Coronary artery (tissue), 2 donors: ENCODE data around the gene ZER1.

ENCODE experiments used
- DNase-seq: peaks from one replicate; pipeline ENCODE4 v3.0.0-alpha.2; 2017; ENCODE audit warnings: low spot score
- H3K27ac ChIP-seq, 2 donors: fragments of 200-600 bp; sonication (generic); one replicate each; pipeline ENCODE4 v1.5.1; 2016 to 2019
- H3K4me3 ChIP-seq: fragments of 200-600 bp; sonication (generic); 2 replicates; pipeline ENCODE4 v1.5.1; 2016; ENCODE audit warnings: mild to moderate bottlenecking, moderate library complexity
- TF ChIP-seq, protein P1 (sequence below): fragments of 200-600 bp; sonication (generic); IDR thresholded peaks from one replicate; pipeline ENCODE4 v1.5.1; 2019; ENCODE audit warnings: antibody characterized with exemption

Gene ZER1

GRCh38 chr9:128810873-128811272, 39.1 kb upstream of the ZER1 start:
- TF ChIP-seq, protein P1, sequence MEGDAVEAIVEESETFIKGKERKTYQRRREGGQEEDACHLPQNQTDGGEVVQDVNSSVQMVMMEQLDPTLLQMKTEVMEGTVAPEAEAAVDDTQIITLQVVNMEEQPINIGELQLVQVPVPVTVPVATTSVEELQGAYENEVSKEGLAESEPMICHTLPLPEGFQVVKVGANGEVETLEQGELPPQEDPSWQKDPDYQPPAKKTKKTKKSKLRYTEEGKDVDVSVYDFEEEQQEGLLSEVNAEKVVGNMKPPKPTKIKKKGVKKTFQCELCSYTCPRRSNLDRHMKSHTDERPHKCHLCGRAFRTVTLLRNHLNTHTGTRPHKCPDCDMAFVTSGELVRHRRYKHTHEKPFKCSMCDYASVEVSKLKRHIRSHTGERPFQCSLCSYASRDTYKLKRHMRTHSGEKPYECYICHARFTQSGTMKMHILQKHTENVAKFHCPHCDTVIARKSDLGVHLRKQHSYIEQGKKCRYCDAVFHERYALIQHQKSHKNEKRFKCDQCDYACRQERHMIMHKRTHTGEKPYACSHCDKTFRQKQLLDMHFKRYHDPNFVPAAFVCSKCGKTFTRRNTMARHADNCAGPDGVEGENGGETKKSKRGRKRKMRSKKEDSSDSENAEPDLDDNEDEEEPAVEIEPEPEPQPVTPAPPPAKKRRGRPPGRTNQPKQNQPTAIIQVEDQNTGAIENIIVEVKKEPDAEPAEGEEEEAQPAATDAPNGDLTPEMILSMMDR, result no peak
- Histone ChIP-seq H3K4me3 (no peak overlapping the region), H3K27ac (no peak overlapping the region)
- DNase-seq, result no peak

GRCh38 chr9:128809831-128810230, 38.1 kb upstream of the ZER1 start:
- no peak overlapping the region for H3K4me3 ChIP-seq
- TF ChIP-seq, protein P1, result no peak
- DNase-seq, result no peak
- no peak overlapping the region for H3K27ac ChIP-seq

DNA sequence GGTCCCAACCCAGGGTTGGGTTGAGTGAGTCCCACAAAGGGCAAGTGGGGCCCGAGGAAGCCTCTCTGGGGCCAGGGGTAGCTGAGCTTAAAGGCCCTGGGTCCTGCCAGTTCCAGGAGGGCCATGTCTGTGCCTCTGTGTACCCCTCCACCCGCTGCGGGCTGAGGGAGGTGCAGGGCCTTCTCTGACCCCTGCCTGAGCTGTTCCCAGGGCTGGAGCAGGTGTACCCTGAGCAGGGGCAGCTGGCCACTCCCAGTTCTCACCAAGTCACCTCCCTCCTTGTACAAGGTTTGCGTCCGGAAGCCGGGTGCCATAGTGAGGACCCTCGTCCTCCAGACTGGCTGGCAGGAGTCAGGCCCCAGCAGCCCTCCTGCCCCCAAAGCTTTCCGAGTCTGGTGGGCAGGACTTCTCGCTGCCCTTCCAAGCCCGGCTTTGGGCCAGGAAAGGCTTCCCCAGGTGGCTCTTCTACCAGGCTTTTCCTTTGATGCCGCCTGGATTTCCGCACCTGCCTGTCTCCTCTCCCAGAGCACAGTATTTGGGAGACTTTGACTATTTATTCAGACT, 37.4 kb upstream of the ZER1 start:
- Histone ChIP-seq H3K27ac (no peak overlapping the region), H3K4me3 (no peak overlapping the region)
- no peak for DNase-seq
- TF ChIP-seq, protein P1, result no peak

DNA sequence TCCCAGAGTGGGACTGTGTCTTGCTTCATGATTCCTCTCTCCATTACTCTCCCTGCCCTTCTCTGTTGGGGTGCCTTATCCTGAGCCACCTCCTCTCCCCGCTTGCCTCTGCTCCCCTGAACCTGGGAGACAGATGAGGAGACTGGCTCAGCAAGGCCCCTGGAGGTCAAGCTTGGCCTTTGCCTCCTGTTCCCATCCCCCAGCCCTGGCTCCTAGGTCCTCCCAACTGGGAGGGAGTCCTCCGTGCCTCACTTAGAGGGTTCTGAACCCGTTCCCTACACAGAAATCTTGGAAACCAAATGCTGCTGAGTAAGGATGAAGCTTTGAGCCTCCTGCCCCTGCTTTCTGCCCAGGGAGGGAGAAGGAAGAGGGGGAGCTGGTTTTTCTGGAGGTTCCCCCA, 36.8 kb upstream of the ZER1 start:
- Histone ChIP-seq H3K27ac (no peak overlapping the region), H3K4me3 (no peak overlapping the region)
- TF ChIP-seq, protein P1, result no peak
- no peak for DNase-seq

- no peak for DNase-seq
- H3K4me3 ChIP-seq, result no peak overlapping the region
- TF ChIP-seq, protein P1, result no peak
- H3K27ac ChIP-seq, result no peak overlapping the region
Measured at GRCh38 chr9:128807827-128808226, 36.1 kb upstream of the ZER1 start.

DNA sequence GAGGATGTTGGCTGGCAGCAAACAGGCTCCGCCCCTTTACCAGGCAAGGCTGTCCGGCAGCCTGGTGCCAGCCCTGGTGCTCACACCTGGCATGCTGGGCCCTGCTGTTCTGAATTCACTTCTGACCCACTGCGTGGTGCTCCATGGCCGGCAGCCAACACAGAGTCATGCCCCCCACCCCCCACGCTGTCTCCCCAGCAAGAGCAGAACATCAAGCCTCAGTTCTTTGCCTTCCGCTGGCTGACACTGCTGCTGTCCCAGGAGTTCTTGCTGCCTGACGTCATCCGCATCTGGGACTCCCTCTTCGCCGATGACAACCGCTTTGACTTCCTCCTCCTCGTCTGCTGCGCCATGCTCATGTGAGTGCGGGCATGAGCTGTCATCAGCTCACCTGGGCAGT, 33.9 kb upstream of the ZER1 start:
- TF ChIP-seq, protein P1, result no peak
- no peak overlapping the region for H3K27ac ChIP-seq
- DNase-seq, result no peak
- no peak overlapping the region for H3K4me3 ChIP-seq

GRCh38 chr9:128802482-128802881, 30.8 kb upstream of the ZER1 start:
- DNase-seq, result no peak
- no peak overlapping the region for H3K4me3 ChIP-seq
- TF ChIP-seq, protein P1, result no peak
- no peak overlapping the region for H3K27ac ChIP-seq
